CD4-positive, alpha-beta T cell (primary cell): ENCODE data around the gene LGALSL. TPM values are rescaled to one million over a fixed set of nuclear protein-coding genes. Genes with fewer than 3 reads are reported as not detected.

Experiments used
- ATAC-seq: fragments of 200-7000 bp; cut with Tn5 transposase; one replicate; pipeline ENCODE4 v1.10.0; 2022; ENCODE audit warnings: mild to moderate bottlenecking; ENCODE audit not compliant: poor library complexity
- CTCF ChIA-PET: fragments of 350-600 bp; sonication (Branson Sonifier 250); formaldehyde crosslinking; loops from one replicate; lab custom pipeline; 2021; ENCODE audit warnings: antibody characterized with exemption, inconsistent platforms; lab: Charles Lee
- POLR2A ChIA-PET: fragments of 350-600 bp; sonication (Branson Sonifier 250); formaldehyde crosslinking; loops from one replicate; lab custom pipeline; 2021; ENCODE audit warnings: antibody characterized with exemption, inconsistent platforms; lab: Charles Lee
- DNase-seq, 14 experiments: peaks; one replicate each; pipeline ENCODE4 v3.0.0-alpha.2; 2013 to 2020; ENCODE audit warnings: mixed read lengths in 2 of 14
- H3K27ac ChIP-seq, 2 donors: one replicate each; pipeline versions ENCODE4 v1.5.1 to v1.7.0; 2013; ENCODE audit warnings: low read length in 2 of 2, low read depth in 1 of 2, mild to moderate bottlenecking in 1 of 2
- H3K27me3 ChIP-seq, 2 experiments: 1 replicate in 1 of 2; 2 replicates in 1 of 2; pipeline versions ENCODE4 v1.6.1 to v1.7.0; 2013; ENCODE audit warnings: low read length in 2 of 2, control low read depth in 1 of 2, mild to moderate bottlenecking in 1 of 2, moderate library complexity in 1 of 2; ENCODE audit not compliant: insufficient read depth in 2 of 2, control insufficient read depth in 1 of 2
- H3K36me3 ChIP-seq: one replicate; pipeline ENCODE4 v1.6.1; 2013; ENCODE audit warnings: low read length, control low read depth; ENCODE audit not compliant: insufficient read depth
- H3K4me1 ChIP-seq: one replicate; pipeline ENCODE4 v1.6.1; 2013; ENCODE audit warnings: low read length, control low read depth; ENCODE audit not compliant: insufficient read depth
- H3K4me3 ChIP-seq: one replicate; pipeline ENCODE4 v1.5.1; 2013; ENCODE audit warnings: mild to moderate bottlenecking, low read length, moderate library complexity
- H3K9me3 ChIP-seq, 2 experiments: 1 replicate in 1 of 2; 2 replicates in 1 of 2; pipeline versions ENCODE4 v1.6.1 to v1.7.0; 2013; ENCODE audit warnings: low read length in 2 of 2, mild to moderate bottlenecking in 2 of 2, control low read depth in 1 of 2, moderate library complexity in 1 of 2; ENCODE audit not compliant: control insufficient read depth in 1 of 2, insufficient read depth in 1 of 2
- H3K27ac Mint-ChIP-seq: one replicate; pipeline ENCODE4 v1.8.0; 2020; ENCODE audit warnings: mixed read lengths
- H3K27me3 Mint-ChIP-seq: one replicate; pipeline ENCODE4 v1.8.0; 2021; ENCODE audit warnings: mixed read lengths
- H3K36me3 Mint-ChIP-seq: one replicate; pipeline ENCODE4 v1.8.0; 2021; ENCODE audit warnings: low read depth, mixed read lengths
- H3K4me1 Mint-ChIP-seq: one replicate; pipeline ENCODE4 v1.8.0; 2021; ENCODE audit warnings: low read depth, mixed read lengths
- H3K4me3 Mint-ChIP-seq: one replicate; pipeline ENCODE4 v1.8.0; 2020; ENCODE audit warnings: mild to moderate bottlenecking, mixed read lengths
- H3K9me3 Mint-ChIP-seq: one replicate; pipeline ENCODE4 v1.8.0; 2020; ENCODE audit warnings: mixed read lengths
- CTCF ChIP-seq: fragments of 200-600 bp; IDR thresholded peaks from one replicate; pipeline ENCODE4 v1.8.0; 2022; ENCODE audit warnings: antibody characterized with exemption, mild to moderate bottlenecking
- intact Hi-C, 2 experiments: fragments of 100-400 bp; cut with DNase I in 1 of 2; cut with micrococcal nuclease in 1 of 2; formaldehyde crosslinking; loops; one replicate each; pipeline versions ENCODE4 v1.15.1 to v1.9.0; 2023 to 2025; cut with DNase I, micrococcal nuclease
- total RNA-seq, 174 experiments: library from RNA in 2 of 174; stranded (reverse) in 2 of 174; gene quantifications; one replicate each; pipeline ENCODE4 v1.2.3 and lab custom pipeline; 2021 to 2026

LGALSL gene
- total RNA-seq, 2 experiments from 2014 or later = 0.22 to 0.31 TPM

- Mint-ChIP-seq H3K27me3 (peaks cover 26% of the 10 kb centered on the region), H3K4me3 (peak overlapping the region; percentile 80), H3K36me3 (no peaks in the 10 kb centered on the region), H3K27ac (no peak overlapping the region), H3K4me1 (peaks cover 4% of the 10 kb centered on the region), H3K9me3 (no peaks in the 10 kb centered on the region)
- no peak overlapping the region for H3K4me3 ChIP-seq
- H3K27me3 ChIP-seq = peaks cover 0 to 5% of the 10 kb centered on the region in 2 experiments
- no peaks in the 10 kb centered on the region for H3K36me3 ChIP-seq
- DNase-seq = no peak
- TF ChIP-seq CTCF = no peak
- CTCF ChIA-PET = no interaction called here
- POLR2A ChIA-PET = interaction anchor here (0.6 kb wide), 1 partner anchor 63 kb away, joined by 3 read pairs; no protein-coding TSS in a partner anchor
- peaks cover 12% of the 10 kb centered on the region for H3K4me1 ChIP-seq
- intact Hi-C loops = no loop called here
- no peaks in the 10 kb centered on the region for H3K9me3 ChIP-seq
- ATAC-seq = no peak
- no peak overlapping the region for H3K27ac ChIP-seq
These were observed 1.6 kb downstream of the LGALSL start for GRCh38 chr2:64455545-64455944.

GRCh38 chr2:64456293-64456692 lies 2.3 kb downstream of the LGALSL start:
- no peak for DNase-seq
- no peak for ATAC-seq
- Histone ChIP-seq H3K27ac (no peak overlapping the region), H3K36me3 (no peaks in the 10 kb centered on the region), H3K9me3 (no peaks in the 10 kb centered on the region), H3K4me3 (no peak overlapping the region), H3K4me1 (peaks cover 12% of the 10 kb centered on the region), H3K27me3 (peaks cover 0 to 5% of the 10 kb centered on the region in 2 experiments)
- intact Hi-C loops = no loop called here
- no peak for TF ChIP-seq CTCF
- ChIA-PET CTCF (no interaction called here), POLR2A (interaction anchor here (0.6 kb wide), 1 partner anchor 62 kb away, joined by 3 read pairs; no protein-coding TSS in a partner anchor)
- H3K4me1 Mint-ChIP-seq = peaks cover 4% of the 10 kb centered on the region
- peaks cover 26% of the 10 kb centered on the region for H3K27me3 Mint-ChIP-seq
- no peaks in the 10 kb centered on the region for H3K9me3 Mint-ChIP-seq
- H3K4me3 Mint-ChIP-seq = peak overlapping the region; percentile 80
- H3K27ac Mint-ChIP-seq = no peak overlapping the region
- no peaks in the 10 kb centered on the region for H3K36me3 Mint-ChIP-seq

GRCh38 chr2:64457524-64457923 lies 3.6 kb downstream of the LGALSL start:
- H3K27me3 Mint-ChIP-seq = peaks cover 22% of the 10 kb centered on the region
- H3K4me1 ChIP-seq = peaks cover 12% of the 10 kb centered on the region
- no peaks in the 10 kb centered on the region for H3K36me3 ChIP-seq
- peaks cover 0 to 5% of the 10 kb centered on the region in 2 experiments for H3K27me3 ChIP-seq
- ChIA-PET POLR2A (no interaction called here), CTCF (interaction anchor here (0.6 kb wide), 1 partner anchor 498 kb away, joined by 3 read pairs; no protein-coding TSS in a partner anchor)
- DNase-seq (no peak), ATAC-seq (no peak)
- H3K4me3 ChIP-seq = no peak overlapping the region
- H3K9me3 ChIP-seq = no peaks in the 10 kb centered on the region
- H3K4me1 Mint-ChIP-seq = peaks cover 4% of the 10 kb centered on the region
- H3K27ac Mint-ChIP-seq = no peak overlapping the region
- H3K4me3 Mint-ChIP-seq = peak overlapping the region; percentile 62
- intact Hi-C loops = no loop called here
- no peaks in the 10 kb centered on the region for H3K36me3 Mint-ChIP-seq
- TF ChIP-seq CTCF = no peak
- no peaks in the 10 kb centered on the region for H3K9me3 Mint-ChIP-seq
- no peak overlapping the region for H3K27ac ChIP-seq
